ENCODE measurements around the gene SULT1A3.
"Not testable (repeated sequence)": the region's sequence is repeated elsewhere in the genome, so short reads cannot be mapped to it uniquely, and the experiment has no call there.

Gene SULT1A3

DNA sequence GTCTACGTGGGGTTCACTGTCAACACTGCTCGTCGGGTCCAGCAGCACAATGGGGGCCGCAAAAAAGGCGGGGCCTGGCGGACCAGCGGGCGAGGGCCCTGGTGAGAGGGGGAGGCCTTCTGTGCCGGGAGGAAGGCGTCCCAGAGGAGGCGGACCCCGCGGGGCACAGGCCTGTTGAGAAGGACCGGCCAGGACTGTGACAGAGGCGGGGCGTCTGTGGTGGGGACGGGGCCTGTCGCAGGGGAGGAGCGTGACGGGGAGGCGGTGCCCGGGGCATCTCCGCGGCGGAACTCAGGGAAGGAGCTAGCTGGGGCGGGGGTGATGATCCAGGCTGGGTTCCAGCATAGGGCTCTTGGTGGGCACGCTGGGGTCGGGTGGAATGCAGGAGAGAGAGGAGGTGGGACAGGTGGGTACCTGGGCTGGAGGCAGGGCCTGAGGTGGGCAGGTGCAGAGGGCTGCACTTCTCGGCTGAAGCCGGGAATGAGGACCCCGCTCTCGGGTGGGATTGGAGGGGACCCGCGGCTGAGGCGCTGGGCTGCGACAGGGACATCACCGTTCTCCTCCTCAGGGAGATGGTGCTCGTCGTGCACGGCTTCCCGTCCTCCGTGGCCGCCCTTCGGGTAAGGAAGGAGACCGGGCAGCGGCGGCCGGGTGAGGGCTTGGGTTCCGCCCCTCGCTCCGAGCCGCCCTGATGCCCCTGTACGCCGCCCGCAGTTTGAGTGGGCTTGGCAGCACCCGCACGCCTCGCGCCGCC lies 4.7 kb upstream of the SULT1A3 start:
- not testable (repeated sequence) for H3K27ac ChIP-seq (replicated peaks); H3K27me3 ChIP-seq (ENCODE audit: insufficient read depth, poor library complexity, severe bottlenecking); DNase-seq (ENCODE audit: low read depth in 1 of 2, low spot score in 1 of 2)
- peak overlapping the region; percentile 44 for H3K4me3 ChIP-seq (replicated peaks; ENCODE audit: insufficient read depth, low read length)

DNA sequence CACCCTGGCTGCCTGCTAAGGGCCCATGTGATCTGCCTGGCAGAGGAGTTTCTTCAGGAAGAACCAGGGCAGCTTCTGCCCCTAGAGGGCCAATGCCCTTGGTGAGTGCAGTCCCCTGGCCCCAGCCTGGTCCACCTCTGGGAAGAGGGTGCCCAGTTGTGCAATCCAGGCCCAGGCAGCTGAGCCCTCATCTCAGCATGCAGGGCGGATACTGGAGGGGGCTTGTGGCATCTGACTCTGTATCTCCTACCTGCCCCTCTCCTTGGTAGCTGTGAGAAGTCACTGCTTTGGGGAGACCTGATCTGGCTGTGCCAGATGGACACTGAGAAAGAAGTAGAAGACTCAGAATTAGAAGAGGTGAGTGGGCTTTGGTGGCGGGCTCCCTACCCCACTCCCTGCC lies 2.1 kb upstream of the SULT1A3 start:
- not testable (repeated sequence) for H3K27ac ChIP-seq (replicated peaks); H3K4me3 ChIP-seq (replicated peaks; ENCODE audit: insufficient read depth, low read length); H3K27me3 ChIP-seq (ENCODE audit: insufficient read depth, poor library complexity, severe bottlenecking); DNase-seq (ENCODE audit: low read depth in 1 of 2, low spot score in 1 of 2)

DNA sequence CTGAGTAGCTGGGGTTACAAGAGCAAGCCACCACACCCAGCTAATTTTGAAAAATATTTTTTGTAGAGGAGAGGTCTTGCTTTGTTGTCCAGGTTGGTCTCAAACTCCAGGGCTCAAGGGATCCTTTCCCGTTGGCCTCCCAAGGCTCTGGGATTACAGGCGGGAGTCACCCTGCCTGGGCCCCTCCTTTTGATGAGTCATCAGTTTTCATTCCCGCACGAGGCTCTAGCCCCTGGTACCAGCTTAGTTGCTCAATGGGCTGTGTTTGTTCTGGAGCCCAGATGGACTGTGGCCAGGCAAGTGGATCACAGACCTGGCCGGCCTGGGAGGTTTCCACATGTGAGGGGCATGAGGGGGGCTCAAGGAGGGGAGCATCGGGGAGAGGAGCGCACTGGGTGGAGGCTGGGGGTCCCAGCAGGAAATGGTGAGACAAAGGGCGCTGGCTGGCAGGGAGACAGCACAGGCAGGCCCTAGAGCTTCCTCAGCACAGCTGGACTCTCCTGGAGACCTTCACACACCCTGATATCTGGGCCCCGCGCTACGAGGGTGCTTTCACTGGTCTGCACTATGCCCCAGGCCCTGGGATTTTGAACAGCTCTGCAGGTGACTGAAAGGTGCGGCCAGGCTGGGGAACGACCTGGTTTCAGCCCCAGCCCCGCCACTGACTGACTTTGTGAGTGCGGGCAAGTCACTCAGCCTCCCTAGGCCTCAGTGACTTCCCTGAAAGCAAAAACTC lies 721 bp downstream of the SULT1A3 start:
- not testable (repeated sequence) for H3K27ac ChIP-seq (replicated peaks); DNase-seq (ENCODE audit: low read depth in 1 of 2, low spot score in 1 of 2); H3K27me3 ChIP-seq (ENCODE audit: insufficient read depth, poor library complexity, severe bottlenecking); H3K4me3 ChIP-seq (replicated peaks; ENCODE audit: insufficient read depth, low read length)

DNA sequence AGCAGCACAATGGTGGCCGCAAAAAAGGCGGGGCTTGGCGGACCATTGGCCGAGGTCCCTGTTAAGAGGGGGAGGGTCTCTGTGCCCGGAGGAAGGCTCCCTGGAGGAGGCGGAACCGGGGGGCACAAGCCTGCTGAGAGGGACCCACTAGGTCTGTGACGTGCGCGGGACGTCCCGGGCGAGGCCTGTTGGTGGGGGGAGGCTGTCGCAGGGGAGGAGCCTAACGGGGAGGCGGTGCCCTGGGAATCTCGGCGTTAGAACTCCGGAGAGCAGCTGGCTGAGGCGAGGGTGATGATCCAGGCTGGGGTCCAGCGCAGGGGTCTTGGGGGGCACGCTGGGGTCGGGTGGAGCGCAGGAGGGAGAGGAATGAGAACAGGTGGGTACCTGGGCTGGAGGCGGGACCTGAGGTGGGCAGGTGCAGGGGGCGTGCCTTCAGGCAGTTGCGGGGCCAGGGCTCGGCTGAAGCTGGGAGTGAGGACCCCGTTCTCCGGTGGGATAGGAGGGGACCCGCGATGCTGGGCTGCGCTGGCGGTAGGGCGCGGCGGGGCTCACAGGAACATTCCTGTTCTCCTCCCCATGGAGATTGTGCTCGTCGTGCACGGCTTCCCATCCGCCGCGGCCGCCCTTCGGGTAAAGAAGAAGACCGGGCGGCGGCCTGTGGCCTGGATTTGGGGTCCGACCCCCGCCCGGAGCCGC lies 6.6 kb downstream of the SULT1A3 start:
- not testable (repeated sequence) for H3K27me3 ChIP-seq (ENCODE audit: insufficient read depth, poor library complexity, severe bottlenecking); H3K27ac ChIP-seq (replicated peaks); DNase-seq (ENCODE audit: low read depth in 1 of 2, low spot score in 1 of 2); H3K4me3 ChIP-seq (replicated peaks; ENCODE audit: insufficient read depth, low read length)

DNA sequence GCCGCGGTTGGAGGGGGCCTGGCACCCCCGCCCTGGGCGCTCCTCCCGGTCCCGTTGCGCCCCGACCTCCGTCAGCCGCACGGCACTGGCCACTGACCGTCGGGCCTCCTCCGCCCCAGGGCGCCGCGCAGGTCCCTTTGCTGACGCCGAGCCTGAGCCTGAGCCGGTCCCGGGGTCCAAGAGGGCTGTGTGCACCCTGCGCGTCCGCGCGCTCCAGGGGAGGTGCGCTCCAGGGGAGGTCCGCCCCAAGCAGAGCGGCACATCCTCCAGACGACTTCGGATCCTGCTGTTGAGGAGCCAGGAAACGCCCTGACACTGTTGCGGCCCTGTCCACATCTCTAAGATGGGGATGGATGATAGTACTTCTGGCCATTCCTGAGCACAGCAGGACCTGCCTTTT lies 7.2 kb downstream of the SULT1A3 start:
- H3K27me3 ChIP-seq (ENCODE audit: insufficient read depth, poor library complexity, severe bottlenecking); H3K4me3 ChIP-seq (replicated peaks; ENCODE audit: insufficient read depth, low read length); DNase-seq (ENCODE audit: low read depth in 1 of 2, low spot score in 1 of 2); H3K27ac ChIP-seq (replicated peaks): not testable (repeated sequence)

DNA sequence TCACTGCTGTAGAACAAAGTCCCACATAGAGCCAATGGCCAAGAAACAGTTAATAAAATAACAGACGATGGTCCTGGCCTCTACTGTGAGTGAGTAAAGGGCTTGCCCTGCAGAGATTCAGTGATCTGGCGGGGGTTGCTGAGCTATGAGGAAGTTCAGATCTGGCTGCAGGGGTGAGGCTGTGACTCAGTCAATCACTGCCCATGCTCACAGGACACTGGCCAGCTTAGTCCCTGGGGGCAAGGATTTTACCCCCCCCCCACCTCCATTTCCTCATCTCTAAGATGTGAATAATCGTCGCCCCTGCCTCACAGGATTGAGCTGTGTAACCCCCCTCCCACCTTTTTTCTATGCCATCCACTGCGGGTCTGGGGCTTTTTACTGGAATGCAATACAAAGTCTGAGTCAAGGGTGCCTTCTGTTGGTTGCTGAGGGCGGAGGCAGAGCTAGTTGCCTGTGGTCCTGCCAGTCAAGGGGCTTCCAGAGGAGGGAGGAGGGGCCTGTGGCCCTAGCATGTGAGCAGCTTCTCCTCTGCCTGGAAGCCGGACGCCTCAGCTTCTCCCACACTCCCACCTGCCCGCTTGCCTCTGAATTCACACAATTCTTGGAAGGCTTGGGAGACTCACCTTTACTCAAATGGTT lies 8.1 kb downstream of the SULT1A3 start:
- H3K27ac ChIP-seq (replicated peaks); H3K27me3 ChIP-seq (ENCODE audit: insufficient read depth, poor library complexity, severe bottlenecking); H3K4me3 ChIP-seq (replicated peaks; ENCODE audit: insufficient read depth, low read length): not testable (repeated sequence)
- peak in 1 of 2 experiments; percentile 1 for DNase-seq (ENCODE audit: low read depth in 1 of 2, low spot score in 1 of 2)

DNA sequence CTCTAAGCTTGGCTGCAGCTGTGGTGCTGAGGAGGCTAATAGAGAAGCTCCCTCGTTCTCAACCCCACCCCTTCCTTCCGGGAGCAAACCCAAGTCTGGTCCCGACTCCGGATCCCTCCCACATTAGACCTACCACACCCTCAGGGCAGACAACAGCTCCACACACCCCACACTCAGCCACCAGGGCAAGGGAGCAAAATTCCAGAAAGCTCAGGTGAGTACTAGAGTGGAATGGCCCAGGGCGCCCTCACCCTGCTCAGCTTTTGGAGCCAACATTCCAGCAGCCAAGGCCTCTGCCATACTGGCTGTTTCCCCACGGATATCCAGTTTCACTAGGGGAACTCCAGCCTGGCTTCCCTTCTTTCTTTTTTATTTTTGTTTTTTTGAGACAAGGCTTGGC lies 10.0 kb downstream of the SULT1A3 start:
- peak in 1 of 2 experiments; percentile 1 for DNase-seq (ENCODE audit: low read depth in 1 of 2, low spot score in 1 of 2)
- H3K27ac ChIP-seq (replicated peaks); H3K27me3 ChIP-seq (ENCODE audit: insufficient read depth, poor library complexity, severe bottlenecking); H3K4me3 ChIP-seq (replicated peaks; ENCODE audit: insufficient read depth, low read length): not testable (repeated sequence)

DNA sequence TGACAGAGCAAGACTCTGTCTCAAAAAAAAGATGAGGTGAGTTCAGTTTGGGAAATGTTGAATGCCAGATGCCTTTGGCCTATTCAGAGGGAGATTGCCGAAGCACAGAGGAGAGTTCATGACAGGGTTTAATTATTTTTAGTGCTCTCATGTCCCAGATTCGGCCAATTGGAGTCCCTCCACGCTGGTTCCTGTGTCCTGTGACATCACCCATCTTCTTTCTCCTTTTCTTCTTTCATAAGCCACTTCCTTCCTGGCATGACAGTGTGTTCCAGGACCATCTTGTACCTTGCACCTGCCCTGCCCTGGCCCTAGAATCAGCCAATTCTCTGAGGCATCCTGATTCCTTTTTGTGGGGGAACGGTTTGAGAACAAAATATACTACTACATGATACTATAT lies 12.4 kb downstream of the SULT1A3 start:
- not testable (repeated sequence) for H3K4me3 ChIP-seq (replicated peaks; ENCODE audit: insufficient read depth, low read length); DNase-seq (ENCODE audit: low read depth in 1 of 2, low spot score in 1 of 2); H3K27me3 ChIP-seq (ENCODE audit: insufficient read depth, poor library complexity, severe bottlenecking); H3K27ac ChIP-seq (replicated peaks)

DNA sequence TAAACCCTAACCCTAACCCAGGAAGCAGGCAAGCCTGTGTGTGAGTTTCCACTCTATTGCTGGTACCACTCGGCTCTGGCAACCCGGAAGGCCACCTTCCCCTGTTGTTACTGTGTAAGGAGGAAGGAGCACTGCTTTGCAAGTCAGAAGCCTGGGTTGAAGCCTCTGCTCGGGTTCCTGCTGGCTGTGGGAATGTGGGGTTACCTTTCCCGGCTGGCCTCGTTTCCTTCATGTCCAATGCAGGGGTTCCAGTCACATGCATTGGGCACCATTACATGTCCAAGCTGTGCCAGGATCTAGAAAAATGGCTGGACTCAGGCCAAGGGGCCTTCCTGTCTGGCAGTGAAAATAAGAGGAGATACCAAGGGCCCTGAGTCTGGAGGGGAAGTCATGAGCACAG lies 18.0 kb downstream of the SULT1A3 start:
- H3K27ac ChIP-seq (replicated peaks); H3K27me3 ChIP-seq (ENCODE audit: insufficient read depth, poor library complexity, severe bottlenecking); H3K4me3 ChIP-seq (replicated peaks; ENCODE audit: insufficient read depth, low read length); DNase-seq (ENCODE audit: low read depth in 1 of 2, low spot score in 1 of 2): not testable (repeated sequence)

DNA sequence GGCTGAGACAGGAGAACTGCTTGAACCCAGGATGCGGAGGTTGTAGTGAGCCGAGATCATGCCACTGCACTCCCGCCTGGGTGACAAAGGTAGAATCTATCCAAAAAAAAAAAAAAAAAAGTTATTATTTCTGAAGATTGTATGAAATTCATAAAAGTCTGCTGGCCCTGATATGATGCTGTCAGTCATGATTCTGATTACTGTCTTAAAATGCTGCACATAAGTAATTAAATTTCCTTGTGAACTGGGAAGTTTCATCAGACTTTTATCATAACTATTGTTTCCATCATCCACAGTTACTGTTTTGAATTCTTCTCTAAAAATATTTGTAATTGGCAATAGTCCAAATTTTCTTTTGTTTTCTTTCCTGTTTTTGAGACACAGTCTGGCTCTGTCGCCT lies 49.3 kb downstream of the SULT1A3 start, which contains the start of gene NPIPB13:
NPIPB13 (minus strand) TSS at position 101 of the 400 bp plus-strand sequence. CDS start 2,906 bp downstream, outside the sequence.
- not testable (repeated sequence) for H3K4me3 ChIP-seq (replicated peaks; ENCODE audit: insufficient read depth, low read length); H3K27ac ChIP-seq (replicated peaks); DNase-seq (ENCODE audit: low read depth in 1 of 2, low spot score in 1 of 2); H3K27me3 ChIP-seq (ENCODE audit: insufficient read depth, poor library complexity, severe bottlenecking)
